Fibroblast of villous mesenchyme (primary cell): ENCODE measurements around the gene C19orf38. TPM values are rescaled to one million over a fixed set of nuclear protein-coding genes. Genes with fewer than 3 reads are reported as not detected.
A peak's percentile ranks its signal among the peaks of the same experiment; 100 is the strongest.

Experiments used
- DNase-seq: peaks from one replicate; pipeline ENCODE4 v3.0.0-alpha.2; 2010; ENCODE audit warnings: low read depth
- H3K4me3 ChIP-seq: 2 replicates; pipeline ENCODE4 v1.5.1; 2011; ENCODE audit warnings: low read depth, mild to moderate bottlenecking, low read length
- total RNA-seq: library from RNA; depleted of rRNA; stranded (reverse); fragments of >200 nt; gene quantifications from 2 replicates; pipeline ENCODE4 v1.2.3, GENCODE V29; 2012
- TF ChIP-seq, protein P1 (sequence below): IDR thresholded peaks from 2 replicates; pipeline ENCODE4 v1.5.1; 2012; ENCODE audit warnings: low read depth, mild to moderate bottlenecking, low read length; ENCODE audit not compliant: insufficient read depth

C19orf38 gene
- total RNA-seq, 1 donor = 0.43 TPM

DNA sequence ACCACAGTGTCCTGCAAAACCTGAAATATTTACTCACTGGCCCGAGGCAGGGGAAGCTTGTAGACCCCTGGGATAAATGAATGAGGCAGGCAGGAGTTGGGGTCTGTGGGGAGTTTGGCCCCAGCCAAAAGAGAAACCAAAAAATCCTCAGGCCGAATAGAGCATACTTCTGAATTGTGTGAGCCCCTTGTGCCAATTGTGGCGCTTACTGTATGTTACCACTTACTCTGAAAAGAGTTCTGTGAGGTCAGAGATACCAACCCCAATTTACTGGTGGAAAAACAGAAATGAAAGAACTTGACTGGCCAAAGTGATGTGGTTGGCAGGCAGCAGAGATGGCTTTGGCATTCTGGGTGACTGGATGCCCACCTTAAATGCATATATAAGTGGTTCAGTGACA is 30.0 kb downstream of the C19orf38 start:
- TF ChIP-seq, protein P1, sequence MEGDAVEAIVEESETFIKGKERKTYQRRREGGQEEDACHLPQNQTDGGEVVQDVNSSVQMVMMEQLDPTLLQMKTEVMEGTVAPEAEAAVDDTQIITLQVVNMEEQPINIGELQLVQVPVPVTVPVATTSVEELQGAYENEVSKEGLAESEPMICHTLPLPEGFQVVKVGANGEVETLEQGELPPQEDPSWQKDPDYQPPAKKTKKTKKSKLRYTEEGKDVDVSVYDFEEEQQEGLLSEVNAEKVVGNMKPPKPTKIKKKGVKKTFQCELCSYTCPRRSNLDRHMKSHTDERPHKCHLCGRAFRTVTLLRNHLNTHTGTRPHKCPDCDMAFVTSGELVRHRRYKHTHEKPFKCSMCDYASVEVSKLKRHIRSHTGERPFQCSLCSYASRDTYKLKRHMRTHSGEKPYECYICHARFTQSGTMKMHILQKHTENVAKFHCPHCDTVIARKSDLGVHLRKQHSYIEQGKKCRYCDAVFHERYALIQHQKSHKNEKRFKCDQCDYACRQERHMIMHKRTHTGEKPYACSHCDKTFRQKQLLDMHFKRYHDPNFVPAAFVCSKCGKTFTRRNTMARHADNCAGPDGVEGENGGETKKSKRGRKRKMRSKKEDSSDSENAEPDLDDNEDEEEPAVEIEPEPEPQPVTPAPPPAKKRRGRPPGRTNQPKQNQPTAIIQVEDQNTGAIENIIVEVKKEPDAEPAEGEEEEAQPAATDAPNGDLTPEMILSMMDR = no peak
- DNase-seq = no peak
- no peak overlapping the region for H3K4me3 ChIP-seq

DNA sequence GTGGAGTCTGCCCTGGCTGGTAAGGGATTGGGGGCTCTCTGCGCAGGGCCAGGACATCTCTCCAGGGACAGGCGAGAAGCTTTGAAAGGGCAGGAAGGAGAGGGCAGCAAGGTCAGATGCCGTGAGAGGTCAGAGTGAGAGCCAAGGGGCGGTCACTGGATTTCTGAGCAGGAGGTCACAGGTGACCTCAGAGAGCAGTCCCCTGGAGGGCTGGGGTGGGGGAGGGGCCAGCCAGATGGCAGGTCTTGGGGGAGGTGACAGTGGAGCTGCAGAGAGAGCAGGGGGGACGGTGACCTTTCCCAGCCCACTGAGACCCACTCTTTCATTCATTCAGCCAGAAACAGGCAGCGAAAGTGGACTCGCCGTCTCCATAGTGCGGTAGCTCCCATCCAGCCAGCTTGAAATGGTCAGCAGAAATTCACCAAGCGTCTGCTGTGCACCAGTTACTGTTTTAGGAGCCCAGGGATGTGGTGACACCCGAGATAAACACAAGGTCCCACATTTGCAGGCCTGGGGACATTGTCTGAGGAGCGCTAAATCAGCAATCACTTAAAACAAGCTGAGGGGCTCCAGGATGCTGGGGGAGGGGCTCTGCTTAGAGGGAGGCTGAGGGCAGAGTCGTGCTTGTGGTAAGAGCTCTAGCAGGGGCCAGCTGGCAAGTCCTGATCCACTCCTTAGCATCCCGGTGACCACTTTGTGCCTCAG is 33.3 kb downstream of the C19orf38 start:
- H3K4me3 ChIP-seq = no peak overlapping the region
- no peak for DNase-seq
- TF ChIP-seq, protein P1 = no peak

GRCh38 chr19:10882108-10882457 is 33.9 kb downstream of the C19orf38 start:
- DNase-seq = no peak
- TF ChIP-seq, protein P1 = no peak
- no peak overlapping the region for H3K4me3 ChIP-seq

DNA sequence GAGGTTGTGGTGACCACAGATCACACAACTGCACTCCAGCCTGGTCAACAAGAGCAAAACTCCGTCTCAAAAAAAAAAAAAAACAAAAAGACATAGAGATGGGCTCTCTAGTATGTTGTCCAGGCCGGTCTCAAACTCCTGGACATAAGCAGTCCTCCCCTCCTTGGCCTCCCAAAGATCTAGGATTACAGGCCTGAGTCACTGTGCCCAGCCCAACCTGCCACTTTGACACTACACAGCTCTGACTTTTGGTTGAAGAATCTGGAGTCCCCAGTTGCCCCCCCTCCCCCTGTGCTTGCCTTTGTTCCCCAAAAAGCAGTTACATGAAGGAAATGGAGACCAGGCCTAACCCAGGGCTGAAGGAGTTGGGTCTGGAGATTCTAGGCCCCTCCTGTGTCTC is 36.1 kb downstream of the C19orf38 start:
- TF ChIP-seq, protein P1 = no peak
- H3K4me3 ChIP-seq = no peak overlapping the region
- DNase-seq = peak; percentile 94

DNA sequence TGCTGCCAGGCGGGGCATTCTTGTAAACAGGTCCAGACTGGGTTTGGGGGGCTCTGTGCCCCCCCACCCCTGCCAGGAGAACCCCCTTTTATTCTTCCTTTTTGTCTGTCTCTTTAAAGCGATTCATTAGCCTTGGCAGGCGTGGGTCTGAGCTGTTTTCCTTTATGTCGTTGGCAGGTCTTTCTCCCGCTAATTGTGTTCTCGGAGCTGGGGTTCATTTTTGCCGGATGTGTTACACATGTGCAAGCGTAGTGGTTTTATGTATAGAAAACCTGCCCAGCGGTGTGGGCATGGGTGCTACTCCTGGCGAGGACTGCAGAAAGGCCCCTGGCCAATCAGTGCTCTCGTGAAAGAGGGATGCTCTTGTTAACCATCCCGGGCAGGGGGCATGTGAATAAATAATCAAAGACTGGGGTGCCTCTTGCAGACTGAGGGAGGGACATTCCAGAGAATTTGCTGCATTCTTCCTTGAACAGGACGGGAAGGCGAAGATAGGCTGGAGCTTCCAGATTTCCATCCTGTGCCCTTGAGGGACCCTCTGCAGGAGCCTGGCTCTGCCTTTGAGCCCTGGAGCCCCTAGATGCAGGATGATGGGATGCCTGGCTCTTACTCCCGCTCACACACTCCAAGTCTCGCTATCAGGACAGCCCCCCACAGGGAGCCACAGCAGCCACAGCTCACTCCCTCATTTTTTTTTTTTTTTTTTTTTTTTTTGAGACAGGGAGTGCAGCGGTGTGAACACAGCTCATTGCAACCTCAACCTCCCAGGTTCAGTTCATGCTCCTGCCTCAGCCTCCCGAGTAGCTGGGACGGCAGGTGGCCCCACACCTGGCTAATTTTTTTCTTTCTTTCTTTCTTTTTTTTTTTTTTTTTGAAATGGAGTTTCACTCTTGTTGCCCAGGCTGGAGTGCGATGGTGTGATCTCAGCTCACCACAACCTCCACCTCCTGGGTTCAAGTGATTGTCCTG is 37.3 kb downstream of the C19orf38 start:
- TF ChIP-seq, protein P1 = no peak
- H3K4me3 ChIP-seq = no peak overlapping the region
- DNase-seq = no peak

DNA sequence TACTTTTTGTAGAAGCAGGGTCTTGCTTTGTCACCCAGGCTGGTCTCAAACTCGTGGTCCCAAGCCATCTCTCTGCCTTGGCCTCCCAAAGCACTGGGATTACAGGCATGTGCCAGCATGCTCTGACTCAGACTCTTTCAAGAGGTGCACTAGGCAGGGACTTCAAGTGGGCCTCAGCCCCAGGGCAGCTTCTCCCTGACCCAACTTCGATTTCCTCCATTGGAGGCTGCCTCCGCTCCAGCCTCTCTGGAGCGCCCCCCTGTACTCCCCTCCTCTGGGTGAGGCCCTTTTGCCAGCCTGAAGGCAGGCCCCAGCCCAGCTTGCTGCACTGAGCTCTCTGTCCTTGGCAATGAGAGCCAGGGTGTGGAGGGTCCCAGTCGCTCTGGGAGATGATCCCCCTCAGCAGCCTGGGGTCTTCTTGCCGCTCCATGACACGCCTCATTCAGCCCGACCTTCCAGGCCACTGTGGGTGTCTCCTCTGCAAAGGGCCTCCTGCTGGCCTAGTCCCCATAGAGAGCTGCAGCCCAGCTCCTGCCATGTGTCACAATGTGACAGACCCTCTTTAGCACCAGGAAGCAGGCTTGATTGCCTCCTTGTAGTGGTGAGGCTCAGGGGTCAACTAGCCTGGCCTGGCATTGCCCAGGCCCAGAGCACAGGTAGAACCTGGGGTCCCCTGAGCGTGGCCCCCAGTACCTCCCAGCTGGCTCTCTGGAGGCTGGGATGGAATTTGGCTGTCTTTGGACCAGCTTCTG is 39.6 kb downstream of the C19orf38 start:
- TF ChIP-seq, protein P1 = no peak
- no peak for DNase-seq
- no peak overlapping the region for H3K4me3 ChIP-seq
